K562 (cell line): ENCODE results near the gene PLEKHG1. TPM values are rescaled to one million over a fixed set of nuclear protein-coding genes. Genes with fewer than 3 reads are reported as not detected.

Experiments
- BRD4 ChIP-seq: fragments of 200-600 bp; sonication (generic); IDR thresholded peaks from 2 replicates; pipeline ENCODE4 v1.6.1; 2017; ENCODE audit warnings: inconsistent platforms
- CBX2 ChIP-seq: fragments of 200-600 bp; sonication (generic); IDR thresholded peaks from one replicate; pipeline ENCODE4 v1.6.1; 2012; ENCODE audit warnings: mild to moderate bottlenecking, low read length, inconsistent platforms; ENCODE audit not compliant: insufficient read depth, poor library complexity, severe bottlenecking
- CHCHD3 ChIP-seq: fragments of 250-450 bp; sonication (Bioruptor Pico); IDR thresholded peaks from 2 replicates; pipeline ENCODE4 v2.1.2; 2022; ENCODE audit warnings: mild to moderate bottlenecking
- CTBP1 ChIP-seq: fragments of 450-650 bp; IDR thresholded peaks from 2 replicates; pipeline ENCODE4 v1.6.1; 2016; ENCODE audit warnings: borderline replicate concordance
- E2F8 ChIP-seq: fragments of 450-650 bp; IDR thresholded peaks from 2 replicates; pipeline ENCODE4 v1.7.1; 2018; ENCODE audit warnings: mild to moderate bottlenecking, low read depth; ENCODE audit not compliant: partially characterized antibody
- GMEB1 ChIP-seq: fragments of 250-450 bp; sonication (Bioruptor Pico); IDR thresholded peaks from 2 replicates; pipeline ENCODE4 v1.4.0; 2020; ENCODE audit warnings: mild to moderate bottlenecking
- JUN ChIP-seq, 2 experiments: sonication (generic) in 1 of 2; formaldehyde crosslinking in 1 of 2; IDR thresholded peaks; 2 replicates each; pipeline versions ENCODE4 v1.6.1 to v1.8.0; 2012 to 2022; ENCODE audit warnings: borderline replicate concordance in 2 of 2, mild to moderate bottlenecking in 2 of 2, improper control_type of control experiment in 1 of 2, low read depth in 1 of 2, low read length in 1 of 2, missing genetic modification reagents in 1 of 2
- KAT8 ChIP-seq: fragments of 450-650 bp; IDR thresholded peaks from 2 replicates; pipeline ENCODE4 v1.6.1; 2016; ENCODE audit warnings: low read depth, mild to moderate bottlenecking
- MCM2 ChIP-seq: fragments of 450-650 bp; IDR thresholded peaks from 2 replicates; pipeline ENCODE4 v1.6.1; 2017; ENCODE audit warnings: low read depth, mild to moderate bottlenecking
- NFRKB ChIP-seq: fragments of 450-650 bp; IDR thresholded peaks from 2 replicates; pipeline ENCODE4 v1.6.1; 2016; ENCODE audit warnings: low read depth
- PRPF4 ChIP-seq: fragments of 200-400 bp; formaldehyde crosslinking; IDR thresholded peaks from one replicate; pipeline ENCODE4 v1.6.1; 2017; ENCODE audit warnings: low read length, low read depth, mild to moderate bottlenecking; ENCODE audit not compliant: insufficient read depth, poor library complexity, severe bottlenecking
- RNF2 ChIP-seq: sonication (generic); IDR thresholded peaks from 2 replicates; pipeline ENCODE4 v1.6.1; 2016
- SRSF7 ChIP-seq: fragments of 200-400 bp; formaldehyde crosslinking; optimal IDR thresholded peaks from 2 replicates; pipeline ENCODE3; 2017; ENCODE audit warnings: mild to moderate bottlenecking, low read depth, low read length
- TAF7 ChIP-seq: fragments of 450-650 bp; IDR thresholded peaks from 2 replicates; pipeline ENCODE4 v1.6.1; 2016; ENCODE audit warnings: missing genetic modification characterization, missing compliant biosample characterization
- ZBTB1 ChIP-seq: sonication (generic); formaldehyde crosslinking; IDR thresholded peaks from 2 replicates; pipeline ENCODE4 v1.8.1; 2023; ENCODE audit warnings: missing genetic modification reagents, low read depth, mild to moderate bottlenecking, borderline replicate concordance
- ZNF695 ChIP-seq: fragments of 450-650 bp; formaldehyde crosslinking; IDR thresholded peaks from 2 replicates; pipeline ENCODE4 v1.4.0; 2020; ENCODE audit warnings: mild to moderate bottlenecking, moderate library complexity
- polyA plus RNA-seq, 8 experiments: library from polyadenylated mRNA; depleted of rRNA in 4 of 8; stranded (reverse) in 5 of 8; unstranded in 3 of 8; fragments of >200 nt; fragmentation: Nextera tagmentation in 2 of 8; fragmentation: Illumina TruSeq in 1 of 8; extraction: Ambion mirVana in 2 of 8; extraction: Trizol in 1 of 8; gene quantifications; 2 replicates each; pipeline versions ENCODE4 v1.2.1 to v1.2.3, GENCODE V29; 2011 to 2014; ENCODE audit warnings: inconsistent platforms in 1 of 8, missing spikeins in 1 of 8
- total RNA-seq, 7 experiments: library from RNA; depleted of rRNA in 6 of 7; stranded (reverse); fragments of >200 nt in 6 of 7; fragmentation: Illumina TruSeq in 2 of 7; extraction: Trizol in 2 of 7; gene quantifications; 2 replicates each; pipeline versions ENCODE4 v1.2.1 to v1.2.3, GENCODE V29; 2011 to 2021; ENCODE audit warnings: low replicate concordance in 1 of 7
- TF ChIP-seq, protein P1 (sequence below): sonication (generic); formaldehyde crosslinking; IDR thresholded peaks from 2 replicates; pipeline ENCODE4 v1.9.0; 2022; ENCODE audit warnings: mild to moderate bottlenecking, missing genetic modification reagents
- TF ChIP-seq, protein P2 (sequence below), 2 experiments: IDR thresholded peaks; 2 replicates each; pipeline ENCODE4 v1.6.1; 2012; ENCODE audit warnings: improper control_type of control experiment in 2 of 2, low read depth in 2 of 2, low read length in 2 of 2, borderline replicate concordance in 1 of 2

Gene PLEKHG1
- total and polyA plus RNA-seq, 9 of the 15 experiments (the other 6 are each of a cell fraction or from before 2014, with no cell fraction given): 0.03 to 0.16 (median 0.03) TPM; not detected in 6

GRCh38 chr6:150560004-150560883 is 39.4 kb upstream of the PLEKHG1 start (continued):
- TF ChIP-seq, protein P1, sequence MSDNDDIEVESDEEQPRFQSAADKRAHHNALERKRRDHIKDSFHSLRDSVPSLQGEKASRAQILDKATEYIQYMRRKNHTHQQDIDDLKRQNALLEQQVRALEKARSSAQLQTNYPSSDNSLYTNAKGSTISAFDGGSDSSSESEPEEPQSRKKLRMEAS (CRISPR knock-in tag): peak; percentile 33; the same call in 1 of the 2 replicates
- TF ChIP-seq MCM2 (no peak), CTBP1 (peak; percentile 64; the same call in 1 of the 2 replicates), TAF7 (tag) (no peak), SRSF7 (no peak), ZBTB1 (CRISPR knock-in tag) (no peak), NFRKB (no peak), E2F8 (no peak), BRD4 (no peak), RNF2 (peak; percentile 74; the same call in 1 of the 2 replicates), PRPF4 (no peak), CBX2 (no peak), JUN (IDR thresholded peaks at IDR 0.05; ENCODE audit: borderline replicate concordance, low read depth, low read length) (no peak), JUN (CRISPR knock-in tag; IDR thresholded peaks at IDR 0.05; ENCODE audit: borderline replicate concordance) (no peak), KAT8 (no peak), CHCHD3 (no peak), GMEB1 (CRISPR knock-in tag) (no peak), ZNF695 (CRISPR knock-in tag) (no peak)
- TF ChIP-seq, protein P2, sequence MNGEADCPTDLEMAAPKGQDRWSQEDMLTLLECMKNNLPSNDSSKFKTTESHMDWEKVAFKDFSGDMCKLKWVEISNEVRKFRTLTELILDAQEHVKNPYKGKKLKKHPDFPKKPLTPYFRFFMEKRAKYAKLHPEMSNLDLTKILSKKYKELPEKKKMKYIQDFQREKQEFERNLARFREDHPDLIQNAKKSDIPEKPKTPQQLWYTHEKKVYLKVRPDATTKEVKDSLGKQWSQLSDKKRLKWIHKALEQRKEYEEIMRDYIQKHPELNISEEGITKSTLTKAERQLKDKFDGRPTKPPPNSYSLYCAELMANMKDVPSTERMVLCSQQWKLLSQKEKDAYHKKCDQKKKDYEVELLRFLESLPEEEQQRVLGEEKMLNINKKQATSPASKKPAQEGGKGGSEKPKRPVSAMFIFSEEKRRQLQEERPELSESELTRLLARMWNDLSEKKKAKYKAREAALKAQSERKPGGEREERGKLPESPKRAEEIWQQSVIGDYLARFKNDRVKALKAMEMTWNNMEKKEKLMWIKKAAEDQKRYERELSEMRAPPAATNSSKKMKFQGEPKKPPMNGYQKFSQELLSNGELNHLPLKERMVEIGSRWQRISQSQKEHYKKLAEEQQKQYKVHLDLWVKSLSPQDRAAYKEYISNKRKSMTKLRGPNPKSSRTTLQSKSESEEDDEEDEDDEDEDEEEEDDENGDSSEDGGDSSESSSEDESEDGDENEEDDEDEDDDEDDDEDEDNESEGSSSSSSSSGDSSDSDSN (IDR thresholded peaks at IDR 0.05; ENCODE audit: borderline replicate concordance in 1 of 2, low read depth in 2 of 2, low read length in 2 of 2): no peak
